Measurements from ENCODE around the gene ATP7A.

ATP7A gene

DNA sequence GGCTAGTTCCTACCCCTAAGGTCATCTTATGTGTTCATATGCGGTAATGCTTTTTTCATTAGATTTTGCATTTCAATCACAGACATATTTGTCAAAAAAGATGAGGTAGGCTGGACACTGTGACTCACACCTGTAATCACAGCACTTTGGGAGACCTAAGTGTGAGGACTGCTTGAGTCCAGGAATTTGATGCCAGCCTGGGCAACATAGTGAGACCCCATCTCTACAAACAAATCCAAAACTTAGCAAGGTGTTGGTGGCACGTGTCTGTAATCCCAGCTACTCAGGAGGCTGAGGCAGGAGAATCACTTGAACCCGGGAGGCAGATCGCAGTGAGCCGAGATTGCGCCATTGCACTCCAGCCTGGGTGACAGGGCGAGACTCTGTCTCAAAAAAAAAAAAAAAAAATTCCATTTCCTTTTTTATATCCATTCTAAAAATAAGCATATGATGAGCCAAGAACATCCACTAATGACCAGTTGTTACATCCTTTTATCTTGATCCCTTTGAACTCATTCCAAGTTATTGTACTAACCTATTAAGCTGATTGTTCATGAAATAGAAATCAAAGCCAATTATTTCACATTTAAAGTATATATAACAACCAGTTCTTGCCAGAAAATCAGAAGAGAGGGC is 35.5 kb downstream of the ATP7A start:
- no peak for DNase-seq (ENCODE audit: low read depth in 2 of 2)

DNA sequence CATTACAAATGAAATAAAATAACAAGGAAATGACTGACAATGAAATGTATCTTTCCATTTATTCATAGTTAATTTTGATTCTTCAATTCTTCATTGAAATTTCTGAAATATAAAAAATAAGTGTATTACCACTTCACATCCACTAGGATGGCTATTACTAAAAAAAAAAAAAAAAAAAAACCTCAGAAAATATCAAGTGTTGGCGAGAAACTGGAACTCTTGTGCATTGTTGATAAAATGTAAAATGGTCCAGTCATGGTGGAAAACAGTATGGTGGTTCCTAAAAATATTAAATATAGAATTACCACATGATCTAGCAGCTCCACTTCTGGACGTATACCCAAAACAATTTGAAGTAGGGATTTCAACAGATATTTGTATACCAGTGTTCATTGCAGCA is 36.1 kb downstream of the ATP7A start:
- no peak for DNase-seq (ENCODE audit: low read depth in 2 of 2)

DNA sequence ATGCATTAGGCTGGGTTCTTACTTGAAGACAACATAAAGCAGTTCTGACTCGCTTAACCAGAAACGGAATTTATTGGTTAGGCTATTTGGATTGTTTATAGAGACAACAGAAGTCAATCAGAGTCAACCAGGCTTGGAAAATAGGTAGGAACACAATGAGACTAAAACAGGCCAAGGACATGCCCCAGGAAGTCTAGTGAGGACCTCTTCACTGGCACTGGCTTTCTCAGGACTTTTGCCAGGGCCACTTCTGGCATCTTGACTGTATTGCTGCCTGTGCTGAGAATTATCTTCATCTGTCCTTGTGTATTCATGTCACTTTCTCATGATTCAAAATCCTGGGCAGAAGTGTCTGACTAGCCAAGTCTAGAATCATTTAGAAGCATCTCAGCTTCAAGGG is 39.3 kb downstream of the ATP7A start:
- no peak for DNase-seq (ENCODE audit: low read depth in 2 of 2)

DNA sequence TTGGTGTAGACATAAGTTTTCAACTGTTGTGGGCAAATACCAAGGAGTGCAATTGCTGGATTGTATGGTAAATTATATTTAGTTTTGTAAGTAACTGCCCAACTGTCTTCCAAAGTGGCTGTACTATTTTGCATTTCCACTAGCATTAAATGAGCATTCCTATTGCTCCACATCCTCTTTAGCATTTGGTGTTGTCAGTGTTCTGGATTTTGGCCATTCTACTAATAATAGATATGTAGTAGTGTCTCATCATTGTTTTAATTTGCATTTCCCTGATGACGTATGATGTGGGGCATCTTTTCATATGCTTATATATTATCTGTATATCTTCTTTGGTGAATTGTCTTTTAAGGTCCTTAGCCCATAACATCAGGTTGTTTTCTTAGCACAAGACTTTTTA is 41.7 kb downstream of the ATP7A start:
- no peak for DNase-seq (ENCODE audit: low read depth in 2 of 2)

DNA sequence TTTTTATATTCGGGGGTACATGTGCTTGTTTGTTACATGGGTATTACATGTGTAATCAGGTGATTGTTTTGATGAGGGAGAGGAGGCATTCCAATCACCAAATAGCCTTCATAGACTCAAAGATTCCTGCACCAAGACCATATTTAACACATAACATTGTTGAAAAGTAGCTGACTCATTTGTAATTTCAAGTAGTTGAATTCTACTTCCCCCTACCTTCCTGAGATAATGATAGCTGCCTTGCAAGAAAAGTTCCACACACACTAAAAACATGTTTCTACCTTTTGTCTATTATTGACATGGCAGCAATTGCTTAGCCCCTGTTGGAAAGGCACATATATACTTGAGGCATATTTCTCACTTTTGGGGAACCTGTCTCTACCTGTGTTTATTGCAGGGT is 42.8 kb downstream of the ATP7A start:
- DNase-seq (ENCODE audit: low read depth in 2 of 2), result no peak

DNA sequence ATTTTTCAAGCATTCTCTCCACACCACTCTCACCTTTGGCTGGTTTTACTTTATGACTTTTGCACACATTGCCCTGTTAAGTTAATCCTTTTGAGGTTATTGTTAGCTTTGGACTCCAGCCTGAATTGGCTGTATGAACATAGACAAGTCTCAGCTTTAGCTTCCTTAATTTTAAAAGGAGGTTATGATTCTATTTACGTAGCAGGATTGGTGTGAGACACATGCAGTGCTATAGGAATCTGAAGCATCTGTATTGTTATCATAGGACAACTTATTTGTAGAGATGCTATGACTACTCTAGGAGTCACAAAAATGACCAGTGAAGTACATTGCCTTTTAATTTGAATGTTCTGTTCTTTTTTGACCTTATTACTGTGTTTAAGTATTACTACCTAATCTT is 43.2 kb downstream of the ATP7A start:
- DNase-seq (ENCODE audit: low read depth in 2 of 2), result no peak

DNA sequence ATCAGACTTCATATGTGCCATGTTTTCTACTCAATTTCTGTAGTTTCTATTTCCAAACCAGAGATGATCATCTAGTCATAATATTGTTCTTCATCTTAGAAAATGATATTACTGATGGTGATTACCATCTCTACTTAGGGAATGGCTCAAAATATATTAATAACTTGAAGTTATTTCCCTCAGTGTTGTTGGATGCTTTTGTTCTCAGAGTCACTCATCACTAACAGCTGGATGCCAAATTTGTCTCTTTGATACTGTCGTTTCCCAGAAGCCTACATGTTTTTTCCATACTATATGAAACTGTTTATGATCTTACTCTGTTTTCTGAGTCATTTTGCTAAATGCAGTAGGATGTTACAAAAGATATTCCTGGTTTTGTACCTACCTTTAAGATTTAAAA is 50.1 kb downstream of the ATP7A start:
- DNase-seq (ENCODE audit: low read depth in 2 of 2), result no peak

DNA sequence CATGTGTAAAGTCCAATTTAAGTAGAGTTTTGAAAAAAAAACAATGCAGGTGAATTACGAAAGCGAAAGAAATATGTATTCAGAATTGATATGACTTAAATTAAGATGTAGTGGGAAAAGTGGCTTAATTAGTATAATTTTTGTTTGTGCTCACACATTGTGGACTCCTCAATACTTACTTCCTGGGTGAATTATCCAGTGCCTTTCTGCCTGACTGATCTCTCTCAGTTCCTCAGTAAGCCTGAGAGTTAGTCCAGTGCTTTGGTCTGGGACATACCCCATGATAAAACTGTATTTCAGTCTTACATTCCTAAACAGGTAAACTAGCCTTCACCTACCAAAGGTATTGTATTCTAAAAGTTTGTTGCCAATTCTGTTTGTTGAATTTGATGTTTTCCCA is 50.6 kb downstream of the ATP7A start:
- DNase-seq (ENCODE audit: low read depth in 2 of 2), result no peak

DNA sequence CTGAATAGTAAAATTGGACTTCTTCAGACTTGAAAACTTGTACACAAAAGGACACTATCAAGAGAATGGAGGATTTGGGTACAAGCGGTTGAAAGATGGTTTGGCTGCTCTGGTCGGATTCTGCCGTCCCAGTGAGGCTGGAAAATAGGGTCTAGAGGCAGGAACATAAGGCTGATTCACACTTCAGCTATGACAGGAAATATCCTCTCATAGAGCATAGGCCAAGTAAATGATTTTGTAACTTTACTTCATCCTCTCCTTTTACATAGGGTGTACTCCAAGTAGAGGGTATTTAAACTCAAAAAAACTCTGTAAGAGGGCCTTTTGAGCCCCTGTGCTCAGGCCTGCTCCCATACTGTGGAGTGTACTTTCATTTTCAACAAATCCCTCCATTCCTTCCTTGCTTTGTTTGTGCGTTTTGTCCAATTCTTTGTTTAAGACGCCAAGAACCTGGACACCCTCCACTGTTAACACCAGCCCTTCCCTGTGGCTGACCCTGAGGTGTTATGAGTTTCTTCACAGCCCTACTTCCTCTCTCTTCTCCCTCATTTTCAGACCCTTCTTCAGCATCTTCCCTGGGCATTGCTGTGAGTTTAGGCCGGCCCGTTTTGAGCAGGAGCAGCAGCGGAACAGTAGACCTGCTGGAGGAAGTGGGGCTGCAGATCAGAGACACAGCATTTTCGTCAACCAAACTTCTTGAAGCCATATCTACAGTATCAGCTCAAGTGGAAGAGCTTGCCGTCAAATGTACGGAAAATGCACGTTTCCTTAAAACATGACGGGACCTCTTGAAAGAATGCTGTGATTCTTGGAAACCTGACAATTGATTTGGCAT is 51.8 kb downstream of the ATP7A start:
- no peak for DNase-seq (ENCODE audit: low read depth in 2 of 2)

DNA sequence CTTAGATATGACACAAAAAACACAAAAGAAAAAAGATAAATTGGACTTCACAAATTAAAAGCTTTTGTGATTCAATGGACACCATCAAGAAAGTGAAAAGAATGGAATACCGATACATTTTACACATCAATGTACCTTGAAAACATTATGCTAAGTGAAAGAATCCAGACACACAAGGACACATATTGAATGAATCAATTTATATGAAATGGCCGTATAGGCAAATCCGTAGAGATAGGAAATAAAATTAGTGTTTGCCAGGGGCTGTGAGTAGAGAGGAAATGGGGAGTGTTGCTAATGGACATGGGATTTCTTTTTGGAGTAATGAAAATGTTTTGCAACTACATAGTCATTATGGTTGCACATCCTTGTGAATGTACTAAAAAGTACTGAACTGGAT is 55.9 kb downstream of the ATP7A start:
- no peak for DNase-seq (ENCODE audit: low read depth in 2 of 2)

DNA sequence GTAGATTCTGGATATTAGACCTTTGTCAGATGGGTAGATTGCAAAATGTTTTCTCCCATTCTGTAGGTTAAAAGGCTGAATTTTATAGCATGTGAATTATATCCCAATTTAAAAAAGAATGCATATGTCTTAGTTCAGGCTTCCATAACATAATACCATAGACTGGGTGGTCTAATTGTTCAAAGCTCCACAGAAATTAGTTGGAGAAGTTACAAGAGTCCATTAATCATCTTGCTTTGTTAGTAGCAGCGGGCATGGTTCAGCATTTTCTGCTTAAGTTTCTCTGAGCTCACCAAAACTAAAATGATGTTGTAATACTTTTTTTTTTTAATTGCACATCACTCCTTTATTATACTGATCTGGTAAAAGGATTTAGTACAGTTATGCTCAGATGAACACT is 57.1 kb downstream of the ATP7A start:
- DNase-seq (ENCODE audit: low read depth in 2 of 2), result no peak

DNA sequence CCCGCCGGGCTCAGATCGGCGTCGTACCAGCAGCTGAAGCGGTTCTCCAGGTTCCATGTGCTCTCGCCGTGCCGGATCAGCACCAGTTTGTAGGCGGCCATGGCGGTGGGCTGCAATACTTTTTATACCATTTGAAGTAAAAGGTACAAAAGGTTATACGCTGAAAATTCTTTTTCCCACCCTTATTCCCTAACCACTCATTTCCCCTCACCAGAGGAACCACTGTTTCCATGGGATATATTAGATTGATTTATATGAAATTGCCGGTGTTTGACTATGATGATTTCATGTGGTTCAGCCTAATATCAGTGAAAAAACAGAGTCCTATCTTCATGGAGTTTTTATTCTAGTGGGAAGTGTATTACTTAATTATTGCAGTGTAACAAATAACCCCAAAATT is 59.0 kb downstream of the ATP7A start, which contains the start of gene PGAM4:
Gene PGAM4 (minus strand): TSS at position 101 of the 400 bp plus-strand sequence. CDS start 0 bp downstream, at position 101.
- no peak for DNase-seq (ENCODE audit: low read depth in 2 of 2)

DNA sequence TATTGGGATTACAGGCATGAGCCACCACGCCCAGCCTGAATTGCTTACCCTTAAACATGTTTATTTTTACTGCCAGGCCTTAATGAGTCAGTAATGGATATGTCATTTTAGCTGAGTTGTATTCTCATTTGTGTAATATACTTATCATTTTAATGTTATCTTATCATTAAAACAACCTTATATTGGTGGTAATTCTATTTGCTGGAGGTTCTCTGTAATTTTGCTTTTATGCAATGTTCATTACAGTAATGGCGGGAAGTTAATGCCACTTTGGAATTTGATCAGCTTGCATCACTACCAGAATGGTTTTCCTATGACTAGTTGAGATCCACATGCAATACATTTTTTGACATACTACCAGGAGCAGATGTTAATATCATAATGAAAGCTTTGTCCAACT is 65.3 kb downstream of the ATP7A start:
- DNase-seq (ENCODE audit: low read depth in 2 of 2), result no peak

DNA sequence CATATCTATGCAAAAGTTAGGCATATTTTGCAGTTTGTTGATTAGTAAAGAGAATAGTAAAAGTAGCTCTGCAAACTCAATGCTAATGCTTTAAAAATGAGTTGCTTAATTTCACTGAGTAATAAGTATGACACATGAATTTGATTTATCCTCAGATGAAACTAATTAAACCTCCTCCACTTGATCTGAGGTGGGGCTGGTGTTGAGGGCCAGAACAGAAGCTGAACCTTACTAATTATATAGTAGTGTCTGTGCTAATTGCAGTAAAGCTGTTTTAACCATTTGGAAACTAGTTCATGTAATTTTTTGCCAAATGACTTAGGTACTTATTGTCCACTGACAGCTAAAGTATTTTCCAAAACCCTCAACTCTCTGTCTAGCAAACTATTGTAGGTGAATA is 66.6 kb downstream of the ATP7A start:
- DNase-seq (ENCODE audit: low read depth in 2 of 2), result no peak

DNA sequence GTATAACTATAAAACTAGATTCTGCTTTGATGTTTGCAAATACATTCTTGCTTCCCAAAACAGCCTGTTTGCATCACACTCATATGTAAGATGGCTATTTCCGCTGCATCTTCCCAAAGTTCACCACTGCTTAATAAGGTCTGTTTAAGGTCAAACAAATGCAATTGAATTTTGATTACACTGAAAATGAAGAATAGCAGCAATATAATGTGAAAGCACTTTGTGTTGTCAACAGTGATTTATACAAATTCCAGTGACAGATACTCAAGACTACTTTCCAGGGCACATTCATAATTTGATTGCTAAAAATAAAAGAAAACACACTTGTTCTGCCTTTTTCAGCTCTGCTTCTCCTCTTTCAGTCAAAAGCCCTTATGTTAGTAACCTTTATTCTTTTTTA is 67.0 kb downstream of the ATP7A start:
- no peak for DNase-seq (ENCODE audit: low read depth in 2 of 2)

DNA sequence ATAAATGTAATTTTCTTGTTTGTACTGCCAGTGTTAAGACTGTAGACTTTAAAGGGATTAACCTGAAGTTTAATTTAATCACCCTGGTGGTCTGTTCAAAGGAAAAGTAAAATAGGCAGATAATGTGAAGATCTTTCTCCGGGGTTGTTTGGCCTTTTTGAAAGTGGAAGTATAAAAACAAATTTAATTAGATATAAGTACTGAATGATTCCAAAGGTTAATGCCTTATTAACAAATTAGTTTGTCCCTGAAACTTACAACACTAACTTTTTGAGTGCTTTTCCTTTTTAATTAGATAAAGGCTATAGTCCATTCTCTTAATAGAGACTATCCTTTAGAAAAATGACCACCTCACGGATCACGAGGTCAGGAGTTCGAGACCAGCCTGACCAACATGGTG is 69.4 kb downstream of the ATP7A start:
- no peak for DNase-seq (ENCODE audit: low read depth in 2 of 2)

DNA sequence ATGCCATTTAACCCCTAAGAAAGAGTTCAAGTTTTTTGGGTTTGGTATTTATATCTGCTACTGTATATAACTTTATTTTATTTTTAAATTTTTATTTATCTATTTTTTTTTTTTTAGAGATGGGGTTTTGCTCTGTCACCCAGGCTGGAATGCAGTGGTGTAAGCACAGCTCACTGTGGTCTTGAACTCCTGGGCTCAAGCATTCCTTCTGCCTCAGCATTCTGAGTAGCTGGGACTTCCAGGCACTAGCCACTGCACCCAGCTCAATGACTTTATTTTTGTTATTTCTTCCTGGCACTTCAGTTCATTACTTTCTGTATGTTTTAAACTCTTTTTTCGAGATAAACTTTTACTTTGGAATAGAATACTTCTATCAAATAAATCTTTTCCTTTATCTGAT is 101.4 kb downstream of the ATP7A start:
- DNase-seq (ENCODE audit: low read depth in 2 of 2), result no peak

DNA sequence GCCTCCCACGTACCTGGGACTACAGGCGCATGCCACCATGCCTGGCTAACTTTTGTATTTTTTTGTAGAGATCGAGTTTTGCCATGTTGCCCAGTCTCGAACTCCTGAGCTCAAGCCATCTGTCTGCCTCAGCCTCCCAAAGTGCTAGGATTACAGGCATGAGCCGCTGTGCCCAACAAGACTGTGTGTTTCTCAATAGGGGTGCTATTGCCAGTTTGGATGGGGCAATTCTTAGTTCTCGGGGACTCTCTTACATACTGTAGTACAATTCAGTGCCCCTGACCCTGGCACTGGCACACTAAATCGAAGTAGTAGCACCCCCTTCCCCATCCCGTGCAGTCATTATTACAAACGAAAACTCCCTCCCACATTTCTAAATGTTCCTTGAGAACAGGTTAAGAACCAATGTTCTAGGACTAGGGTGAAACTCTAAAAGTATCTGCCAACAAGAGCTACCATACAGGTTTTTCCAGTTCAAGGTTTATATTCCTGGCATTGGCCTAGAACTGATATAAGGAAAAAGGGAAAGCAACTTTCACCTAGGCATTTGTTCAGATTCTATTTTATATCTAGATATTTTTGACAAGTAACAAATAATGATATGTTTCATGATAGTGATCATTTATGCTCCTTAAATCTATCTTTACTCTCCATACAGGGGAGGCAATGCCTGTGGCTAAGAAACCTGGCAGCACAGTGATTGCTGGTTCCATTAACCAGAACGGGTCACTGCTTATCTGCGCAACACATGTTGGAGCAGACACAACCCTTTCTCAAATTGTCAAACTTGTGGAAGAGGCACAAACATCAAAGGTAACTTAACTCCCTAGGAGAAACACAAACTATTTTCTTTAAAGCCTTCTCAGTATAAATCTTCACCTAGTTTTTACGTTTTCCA is 109.3 kb downstream of the ATP7A start:
- DNase-seq (ENCODE audit: low read depth in 2 of 2), result no peak

DNA sequence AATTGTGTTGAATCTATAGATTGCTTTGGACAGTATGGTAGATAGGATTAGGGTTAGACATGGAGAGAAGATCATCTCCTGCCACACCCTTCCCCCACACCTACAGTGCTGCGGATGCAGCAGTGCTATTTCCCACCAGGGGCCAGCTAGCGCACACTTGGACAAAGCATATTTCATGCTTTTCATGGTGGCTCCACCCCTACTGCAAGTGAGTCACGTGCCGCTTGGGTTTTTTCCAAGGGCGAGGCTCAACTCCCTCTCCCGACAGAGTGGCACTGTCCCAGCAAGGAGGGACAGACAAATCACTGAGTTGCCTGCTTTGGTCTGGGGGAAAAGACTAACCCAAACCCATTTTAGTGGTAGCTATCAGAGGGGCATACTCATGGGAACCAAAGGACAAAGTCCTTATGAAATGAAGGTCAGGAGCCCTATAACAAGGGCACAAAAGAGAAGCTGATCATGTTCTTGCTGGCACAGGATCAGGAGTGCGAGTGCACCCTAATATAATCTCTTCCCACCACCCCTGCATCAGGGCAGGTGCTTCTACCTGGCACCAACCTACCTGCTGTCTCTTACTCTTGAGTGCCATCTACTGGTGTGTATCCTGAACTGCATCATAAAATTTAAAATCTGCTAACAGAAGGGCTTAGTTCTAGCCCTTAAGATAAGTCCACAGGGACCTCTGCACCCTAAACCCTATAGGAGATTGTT is 114.0 kb downstream of the ATP7A start:
- peak in 1 of 2 donors; percentile 2 for DNase-seq (ENCODE audit: low read depth in 2 of 2)

DNA sequence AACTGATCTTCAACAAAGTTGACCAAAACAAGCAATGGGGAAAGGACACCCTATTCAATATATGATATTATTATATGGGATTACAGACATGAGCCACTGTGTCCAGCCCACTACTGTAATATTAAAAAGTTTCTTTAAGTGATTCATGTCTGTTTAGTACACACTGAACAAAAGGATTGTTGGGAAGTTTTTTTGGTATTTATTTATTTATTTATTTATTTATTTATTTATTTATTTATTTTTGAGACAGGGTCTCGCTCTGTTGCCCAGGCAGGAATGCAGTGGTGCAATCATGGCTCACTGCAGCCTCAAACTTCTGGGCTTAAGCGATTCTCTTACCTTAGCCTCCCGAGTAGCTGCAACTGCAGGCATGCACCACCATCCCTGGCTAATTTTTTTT is 117.3 kb downstream of the ATP7A start:
- no peak for DNase-seq (ENCODE audit: low read depth in 2 of 2)

DNA sequence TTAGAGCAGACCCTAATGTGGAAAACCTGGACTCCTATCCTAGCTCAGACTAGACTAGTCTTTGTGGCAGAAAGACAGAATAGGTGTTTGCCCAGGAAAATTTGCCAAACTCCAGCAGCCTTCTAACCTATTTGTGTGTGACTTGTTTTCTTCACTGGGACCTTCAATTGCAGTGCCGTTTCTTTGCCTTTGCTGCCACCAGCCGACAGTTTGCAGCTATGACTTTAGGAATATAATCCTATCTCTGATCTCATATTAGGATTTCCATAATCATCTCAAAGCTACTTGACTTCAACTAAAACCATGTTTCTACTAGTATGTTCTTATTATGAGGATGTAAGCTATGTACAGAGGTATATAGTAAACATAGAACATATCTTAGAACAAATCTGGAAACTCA is 119.2 kb downstream of the ATP7A start:
- no peak for DNase-seq (ENCODE audit: low read depth in 2 of 2)

DNA sequence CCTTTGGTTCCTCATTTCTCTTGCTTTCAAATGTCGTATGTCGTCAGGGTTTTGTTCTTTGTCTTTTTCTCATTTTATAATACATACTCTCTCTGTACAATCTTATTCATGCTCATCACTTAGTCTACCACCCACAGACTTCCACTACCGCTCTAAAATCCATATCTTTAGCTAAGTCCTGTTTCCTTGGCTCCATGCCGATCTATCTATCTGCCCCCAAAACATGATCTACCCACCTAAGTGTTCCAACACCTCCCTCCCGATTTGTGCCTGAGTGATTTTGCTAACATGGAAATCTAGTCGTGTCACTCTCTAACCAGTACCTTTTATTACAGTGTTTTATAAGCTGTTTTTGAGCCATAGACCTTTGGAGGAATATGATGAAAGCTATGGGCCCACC is 124.6 kb downstream of the ATP7A start:
- no peak for DNase-seq (ENCODE audit: low read depth in 2 of 2)
